ENCODE data around the gene GLT8D2.

- TF ChIP-seq, protein P1, sequence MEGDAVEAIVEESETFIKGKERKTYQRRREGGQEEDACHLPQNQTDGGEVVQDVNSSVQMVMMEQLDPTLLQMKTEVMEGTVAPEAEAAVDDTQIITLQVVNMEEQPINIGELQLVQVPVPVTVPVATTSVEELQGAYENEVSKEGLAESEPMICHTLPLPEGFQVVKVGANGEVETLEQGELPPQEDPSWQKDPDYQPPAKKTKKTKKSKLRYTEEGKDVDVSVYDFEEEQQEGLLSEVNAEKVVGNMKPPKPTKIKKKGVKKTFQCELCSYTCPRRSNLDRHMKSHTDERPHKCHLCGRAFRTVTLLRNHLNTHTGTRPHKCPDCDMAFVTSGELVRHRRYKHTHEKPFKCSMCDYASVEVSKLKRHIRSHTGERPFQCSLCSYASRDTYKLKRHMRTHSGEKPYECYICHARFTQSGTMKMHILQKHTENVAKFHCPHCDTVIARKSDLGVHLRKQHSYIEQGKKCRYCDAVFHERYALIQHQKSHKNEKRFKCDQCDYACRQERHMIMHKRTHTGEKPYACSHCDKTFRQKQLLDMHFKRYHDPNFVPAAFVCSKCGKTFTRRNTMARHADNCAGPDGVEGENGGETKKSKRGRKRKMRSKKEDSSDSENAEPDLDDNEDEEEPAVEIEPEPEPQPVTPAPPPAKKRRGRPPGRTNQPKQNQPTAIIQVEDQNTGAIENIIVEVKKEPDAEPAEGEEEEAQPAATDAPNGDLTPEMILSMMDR (IDR thresholded peaks at IDR 0.05; ENCODE audit: low read depth, low read length, poor library complexity, severe bottlenecking), result no peak
- TF ChIP-seq EZH2phosphoT487 (IDR thresholded peaks at IDR 0.05; ENCODE audit: borderline replicate concordance, low read length), result no peak
Observed at GRCh38 chr12:104064031-104064841, 14.2 kb upstream of the GLT8D2 start, which contains the start of gene HCFC2.

Measured in DOHH2 (cell line).